OCI-LY3 (cell line): Measurements from ENCODE around the gene OMA1.

Experiments used
- H2AFZ ChIP-seq: fragments of 200-600, 300-600 bp; shearing (Covaris generic); 2 replicates; pipeline ENCODE4 v1.6.0; 2014; ENCODE audit warnings: antibody characterized with exemption, low read depth, low read length
- H3K27ac ChIP-seq: fragments of 200-600, 300-600 bp; sonication (generic); 2 replicates; pipeline ENCODE4 v1.5.1; 2014; ENCODE audit warnings: mild to moderate bottlenecking, low read length, moderate library complexity, mixed read lengths
- H3K27me3 ChIP-seq: fragments of 200-600, 300-600 bp; sonication (generic); 2 replicates; pipeline ENCODE4 v1.6.1; 2014; ENCODE audit warnings: low read depth, low read length, mixed read lengths
- H3K36me3 ChIP-seq: fragments of 200-600, 300-600 bp; sonication (generic); replicated peaks from 2 replicates; pipeline ENCODE3; 2014; ENCODE audit warnings: low read depth, low read length, mixed read lengths
- H3K4me1 ChIP-seq: fragments of 300-600, 200-600 bp; sonication (generic); 2 replicates; pipeline ENCODE4 v1.6.1; 2014; ENCODE audit warnings: low read length, mixed read lengths
- H3K4me2 ChIP-seq: fragments of 200-600, 300-600 bp; sonication (generic); 2 replicates; pipeline ENCODE4 v1.6.1; 2014; ENCODE audit warnings: low read length, mixed read lengths
- H3K4me3 ChIP-seq: fragments of 300-600, 200-600 bp; sonication (generic); 2 replicates; pipeline ENCODE4 v1.5.1; 2014; ENCODE audit warnings: antibody characterized with exemption, mild to moderate bottlenecking, low read length, moderate library complexity
- H3K79me2 ChIP-seq: fragments of 300-600, 200-600 bp; shearing (Covaris generic); 2 replicates; pipeline ENCODE4 v1.6.1; 2014; ENCODE audit warnings: mild to moderate bottlenecking, low read length, mixed read lengths
- H3K9ac ChIP-seq: fragments of 300-600, 200-600 bp; shearing (Covaris generic); 2 replicates; pipeline ENCODE4 v1.6.0; 2014; ENCODE audit warnings: mild to moderate bottlenecking, low read length, moderate library complexity
- H3K9me3 ChIP-seq: fragments of 200-600, 300-600 bp; shearing (Covaris generic); 2 replicates; pipeline ENCODE4 v1.6.1; 2014; ENCODE audit warnings: low read length, mixed read lengths; ENCODE audit not compliant: insufficient read depth
- H4K20me1 ChIP-seq: fragments of 200-600, 300-600 bp; sonication (generic); 2 replicates; pipeline ENCODE4 v1.6.1; 2016; ENCODE audit warnings: low read length, mixed read lengths; ENCODE audit not compliant: insufficient read depth
- EZH2phosphoT487 ChIP-seq: fragments of 200-600 bp; shearing (Covaris generic); IDR thresholded peaks from 2 replicates; pipeline ENCODE4 v1.6.1; 2018; ENCODE audit warnings: antibody characterized with exemption, mixed run types, low read depth
- TF ChIP-seq, protein P1 (sequence below): fragments of 200-600, 300-600 bp; sonication (generic); IDR thresholded peaks from 2 replicates; pipeline ENCODE4 v1.5.1; 2014; ENCODE audit warnings: antibody characterized with exemption, low read length, low read depth

The OMA1 gene

DNA sequence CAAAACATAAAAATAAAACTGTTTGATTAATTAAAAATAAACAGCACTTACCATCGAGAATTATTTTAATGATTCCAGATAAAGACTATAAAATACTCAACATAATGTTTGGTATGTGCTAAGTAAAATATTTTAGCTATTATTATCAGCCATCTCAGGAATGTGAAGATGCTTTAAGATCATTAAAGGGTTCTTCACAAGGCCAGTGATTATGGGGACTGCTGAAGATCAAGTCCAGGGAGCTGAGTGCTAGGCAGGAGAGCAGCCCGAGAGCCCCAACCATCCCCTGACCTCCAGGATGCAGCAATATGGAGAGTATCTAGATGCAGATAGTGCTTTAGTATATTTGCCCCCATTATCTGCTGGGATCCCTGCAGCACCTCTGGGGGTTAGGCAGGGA, 35.1 kb upstream of the OMA1 start:
- TF ChIP-seq, protein P1, sequence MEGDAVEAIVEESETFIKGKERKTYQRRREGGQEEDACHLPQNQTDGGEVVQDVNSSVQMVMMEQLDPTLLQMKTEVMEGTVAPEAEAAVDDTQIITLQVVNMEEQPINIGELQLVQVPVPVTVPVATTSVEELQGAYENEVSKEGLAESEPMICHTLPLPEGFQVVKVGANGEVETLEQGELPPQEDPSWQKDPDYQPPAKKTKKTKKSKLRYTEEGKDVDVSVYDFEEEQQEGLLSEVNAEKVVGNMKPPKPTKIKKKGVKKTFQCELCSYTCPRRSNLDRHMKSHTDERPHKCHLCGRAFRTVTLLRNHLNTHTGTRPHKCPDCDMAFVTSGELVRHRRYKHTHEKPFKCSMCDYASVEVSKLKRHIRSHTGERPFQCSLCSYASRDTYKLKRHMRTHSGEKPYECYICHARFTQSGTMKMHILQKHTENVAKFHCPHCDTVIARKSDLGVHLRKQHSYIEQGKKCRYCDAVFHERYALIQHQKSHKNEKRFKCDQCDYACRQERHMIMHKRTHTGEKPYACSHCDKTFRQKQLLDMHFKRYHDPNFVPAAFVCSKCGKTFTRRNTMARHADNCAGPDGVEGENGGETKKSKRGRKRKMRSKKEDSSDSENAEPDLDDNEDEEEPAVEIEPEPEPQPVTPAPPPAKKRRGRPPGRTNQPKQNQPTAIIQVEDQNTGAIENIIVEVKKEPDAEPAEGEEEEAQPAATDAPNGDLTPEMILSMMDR = no peak
- no peak for TF ChIP-seq EZH2phosphoT487
- H3K36me3 ChIP-seq = no peaks in the 10 kb centered on the region
- H3K4me1 ChIP-seq = peaks cover 22% of the 10 kb centered on the region
- no peak overlapping the region for H3K4me2 ChIP-seq
- H3K9ac ChIP-seq = no peak overlapping the region
- H3K9me3 ChIP-seq = no peaks in the 10 kb centered on the region
- no peak overlapping the region for H3K4me3 ChIP-seq
- no peak overlapping the region for H3K27ac ChIP-seq
- H3K27me3 ChIP-seq = peaks cover 36% of the 10 kb centered on the region
- H4K20me1 ChIP-seq = no peaks in the 10 kb centered on the region
- no peak overlapping the region for H2AFZ ChIP-seq
- no peaks in the 10 kb centered on the region for H3K79me2 ChIP-seq

DNA sequence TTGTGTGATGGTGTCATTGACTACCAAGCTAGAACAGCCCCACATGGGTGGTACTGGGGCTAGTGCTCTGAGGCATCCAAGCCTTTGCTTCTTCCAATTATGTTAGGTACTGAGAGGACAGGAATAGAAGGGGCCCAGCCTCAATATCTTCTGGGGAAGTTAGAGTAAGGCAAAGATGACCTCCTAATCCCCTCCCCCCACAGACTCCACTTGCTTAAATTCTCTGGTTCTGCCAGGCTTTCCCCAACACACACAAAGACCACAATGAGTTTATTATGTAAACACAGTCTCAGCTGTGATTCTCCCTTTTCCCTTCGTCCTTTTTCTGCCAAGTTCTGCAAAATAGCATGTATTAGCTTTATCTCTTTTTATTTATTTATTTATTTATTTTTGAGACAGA, 33.7 kb upstream of the OMA1 start:
- Histone ChIP-seq H2AFZ (no peak overlapping the region), H3K27me3 (peaks cover 28% of the 10 kb centered on the region), H3K4me3 (no peak overlapping the region), H4K20me1 (no peaks in the 10 kb centered on the region), H3K36me3 (no peaks in the 10 kb centered on the region), H3K9me3 (no peaks in the 10 kb centered on the region), H3K4me2 (no peak overlapping the region), H3K79me2 (no peaks in the 10 kb centered on the region), H3K9ac (no peak overlapping the region), H3K27ac (no peak overlapping the region), H3K4me1 (peaks cover 22% of the 10 kb centered on the region)
- TF ChIP-seq EZH2phosphoT487 = no peak
- TF ChIP-seq, protein P1 = no peak

DNA sequence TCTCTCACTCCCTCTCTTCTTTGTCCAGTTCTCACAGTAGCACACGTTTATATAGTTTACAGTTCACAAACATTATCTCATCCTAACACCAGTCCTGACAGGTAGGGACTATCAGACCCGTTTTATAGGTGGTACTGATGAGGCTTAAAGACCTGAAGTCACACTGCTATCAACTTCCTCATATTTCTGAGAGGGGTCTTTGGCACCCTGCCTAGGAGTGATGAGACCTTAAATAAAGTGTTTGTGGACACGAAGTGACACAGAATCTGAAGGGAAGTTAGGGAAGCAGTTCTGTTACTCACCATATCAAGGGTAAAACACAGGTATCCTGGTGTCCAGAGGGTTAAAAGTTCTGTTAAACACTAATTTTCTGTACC, 31.1 kb upstream of the OMA1 start:
- H3K4me1 ChIP-seq = peaks cover 26% of the 10 kb centered on the region
- no peaks in the 10 kb centered on the region for H3K79me2 ChIP-seq
- peak overlapping the region; percentile 17; the same call in 1 of the 2 replicates for H3K4me2 ChIP-seq
- peaks cover 8% of the 10 kb centered on the region; the same call in 1 of the 2 replicates for H4K20me1 ChIP-seq
- peaks cover 34% of the 10 kb centered on the region for H3K27me3 ChIP-seq
- H2AFZ ChIP-seq = no peak overlapping the region
- no peak overlapping the region for H3K9ac ChIP-seq
- H3K9me3 ChIP-seq = no peaks in the 10 kb centered on the region
- TF ChIP-seq, protein P1 = no peak
- TF ChIP-seq EZH2phosphoT487 = no peak
- H3K4me3 ChIP-seq = no peak overlapping the region
- no peaks in the 10 kb centered on the region for H3K36me3 ChIP-seq
- H3K27ac ChIP-seq = no peak overlapping the region

DNA sequence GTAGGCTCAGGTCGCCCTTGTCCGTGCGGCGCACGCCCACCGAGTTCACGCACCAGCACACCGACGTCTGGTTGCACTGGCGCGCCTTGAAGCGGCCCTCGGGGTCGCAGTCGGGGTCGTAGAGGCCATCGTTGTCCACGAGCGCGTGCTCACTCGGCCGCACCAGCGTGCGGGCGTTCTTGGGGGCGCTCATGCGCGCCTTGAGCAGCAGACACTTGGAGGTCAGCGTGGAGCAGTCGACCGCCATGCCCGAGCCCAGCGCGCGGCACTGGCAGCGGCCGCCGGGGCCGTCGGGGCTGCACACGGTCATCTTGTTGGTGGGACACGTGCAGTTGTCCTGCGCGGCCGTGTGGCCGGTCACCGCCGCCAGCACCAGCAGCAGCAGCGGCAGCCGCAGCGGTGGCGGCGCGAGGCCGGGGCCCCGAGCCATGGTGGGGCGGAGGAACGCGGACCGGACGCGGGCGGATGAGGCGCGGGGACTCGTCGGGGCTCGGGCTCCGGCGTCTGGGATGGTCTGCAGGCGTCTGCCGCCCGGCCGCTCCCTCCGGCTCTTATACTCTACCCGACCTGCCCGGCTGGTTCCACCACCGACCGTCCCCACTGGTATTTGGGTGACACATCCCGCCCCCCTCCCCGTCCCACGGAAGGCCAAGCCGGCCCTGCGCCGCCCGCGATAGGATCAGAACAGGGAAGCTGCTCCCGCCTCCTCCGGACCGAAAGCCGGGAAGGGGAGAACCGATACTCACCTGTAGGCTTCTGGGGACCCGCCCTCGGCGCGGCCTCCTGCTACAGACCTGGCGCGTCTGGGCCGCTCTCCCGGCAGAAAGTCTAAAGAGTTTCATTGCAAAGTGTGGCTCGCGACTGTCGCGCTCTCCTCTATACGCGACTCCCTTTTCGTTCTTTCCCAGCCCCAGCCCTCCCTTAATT, 30.5 kb upstream of the OMA1 start, which contains the start of gene TACSTD2:
Gene TACSTD2 (minus strand): TSS at position 526 of the 927 bp plus-strand sequence. CDS start 96 bp downstream, at position 430.
- Histone ChIP-seq H3K27me3 (peaks cover 41% of the 10 kb centered on the region), H3K79me2 (no peaks in the 10 kb centered on the region), H3K27ac (no peak within 1 kb of the TSS), H4K20me1 (peaks cover 14% of the 10 kb centered on the region), H2AFZ (no peak within 1 kb of the TSS), H3K36me3 (no peaks in the 10 kb centered on the region), H3K4me3 (no peak within 1 kb of the TSS), H3K9me3 (no peaks in the 10 kb centered on the region), H3K9ac (no peak within 1 kb of the TSS), H3K4me1 (peaks cover 28% of the 10 kb centered on the region), H3K4me2 (peak within 1 kb of the TSS; percentile 17; the same call in 1 of the 2 replicates)
- TF ChIP-seq EZH2phosphoT487 = no peak
- TF ChIP-seq, protein P1 = no peak
